Neural progenitor cell (in vitro differentiated cells): ENCODE data around the gene KIF3B. TPM values are rescaled to one million over a fixed set of nuclear protein-coding genes. Genes with fewer than 3 reads are reported as not detected.
A peak's percentile ranks its signal among the peaks of the same experiment; 100 is the strongest.

Experiments
- DNase-seq: peaks from one replicate; pipeline ENCODE4 v3.0.0-alpha.2; 2016; ENCODE audit warnings: low spot score
- H2AFZ ChIP-seq: fragments of 200-600 bp; sonication (generic); replicated peaks from 2 replicates; pipeline ENCODE4 v1.6.1; 2016; ENCODE audit warnings: antibody characterized with exemption
- H3F3A ChIP-seq: fragments of 200-600 bp; sonication (generic); 2 replicates; pipeline ENCODE4 v1.6.1; 2016; ENCODE audit warnings: antibody characterized with exemption, low read depth
- H3K27ac ChIP-seq: fragments of 200-600 bp; sonication (generic); 2 replicates; pipeline ENCODE4 v1.5.1; 2016; ENCODE audit warnings: mild to moderate bottlenecking
- H3K27me3 ChIP-seq: fragments of 200-600 bp; sonication (generic); 2 replicates; pipeline ENCODE4 v1.6.1; 2016; ENCODE audit warnings: mild to moderate bottlenecking, moderate library complexity
- H3K36me3 ChIP-seq: fragments of 200-600 bp; sonication (generic); 2 replicates; pipeline ENCODE4 v1.5.1; 2016
- H3K4me1 ChIP-seq: fragments of 200-600 bp; sonication (generic); 2 replicates; pipeline ENCODE4 v1.6.1; 2016; ENCODE audit warnings: mixed run types
- H3K4me2 ChIP-seq: fragments of 200-600 bp; sonication (generic); 2 replicates; pipeline ENCODE4 v1.6.1; 2016
- H3K4me3 ChIP-seq: fragments of 200-600 bp; sonication (generic); 2 replicates; pipeline ENCODE4 v1.5.1; 2016
- H3K79me2 ChIP-seq: fragments of 200-600 bp; sonication (generic); 2 replicates; pipeline ENCODE4 v1.6.1; 2016; ENCODE audit warnings: low read depth
- H3K9ac ChIP-seq: fragments of 200-600 bp; sonication (generic); 2 replicates; pipeline ENCODE4 v1.6.1; 2016
- H3K9me3 ChIP-seq: fragments of 200-600 bp; sonication (generic); 2 replicates; pipeline ENCODE4 v1.5.1; 2016; ENCODE audit warnings: low read depth
- H4K20me1 ChIP-seq: fragments of 200-600 bp; sonication (generic); 2 replicates; pipeline ENCODE4 v1.6.1; 2016; ENCODE audit warnings: low read depth
- H3K27ac Mint-ChIP-seq: 3 replicates; pipeline ENCODE4 v1.8.0; 2021; ENCODE audit warnings: mixed read lengths
- H3K27me3 Mint-ChIP-seq: 2 replicates; pipeline ENCODE4 v1.8.0; 2022; ENCODE audit warnings: low read depth, mild to moderate bottlenecking, inconsistent platforms, moderate library complexity, mixed read lengths; ENCODE audit not compliant: insufficient read depth
- H3K36me3 Mint-ChIP-seq: 3 replicates; pipeline ENCODE4 v1.8.0; 2021; ENCODE audit warnings: mixed read lengths
- H3K4me1 Mint-ChIP-seq: 3 replicates; pipeline ENCODE4 v1.8.0; 2021; ENCODE audit warnings: mixed read lengths
- H3K4me3 Mint-ChIP-seq: 3 replicates; pipeline ENCODE4 v1.8.0; 2021; ENCODE audit warnings: mild to moderate bottlenecking, moderate library complexity, mixed read lengths
- H3K9me3 Mint-ChIP-seq: 3 replicates; pipeline ENCODE4 v1.8.0; 2020; ENCODE audit warnings: mixed read lengths
- EZH2 ChIP-seq: fragments of 200-600 bp; sonication (generic); IDR thresholded peaks from 2 replicates; pipeline ENCODE4 v1.6.1; 2017; ENCODE audit warnings: antibody characterized with exemption, mild to moderate bottlenecking, moderate library complexity
- EZH2phosphoT487 ChIP-seq: fragments of 200-600 bp; sonication (generic); IDR thresholded peaks from 2 replicates; pipeline ENCODE4 v1.6.1; 2017; ENCODE audit warnings: antibody characterized with exemption
- total RNA-seq: library from RNA; depleted of rRNA; stranded (reverse); fragments of >200 nt; gene quantifications from 2 replicates; pipeline ENCODE4 v1.2.3, GENCODE V29; 2015; ENCODE audit warnings: low replicate concordance
- TF ChIP-seq, protein P1 (sequence below): fragments of 200-600 bp; sonication (generic); IDR thresholded peaks from 2 replicates; pipeline ENCODE4 v1.5.1; 2017; ENCODE audit warnings: antibody characterized with exemption, mild to moderate bottlenecking

The KIF3B gene
- total RNA-seq, 1 donor from 2014 or later: 16.8 TPM

DNA sequence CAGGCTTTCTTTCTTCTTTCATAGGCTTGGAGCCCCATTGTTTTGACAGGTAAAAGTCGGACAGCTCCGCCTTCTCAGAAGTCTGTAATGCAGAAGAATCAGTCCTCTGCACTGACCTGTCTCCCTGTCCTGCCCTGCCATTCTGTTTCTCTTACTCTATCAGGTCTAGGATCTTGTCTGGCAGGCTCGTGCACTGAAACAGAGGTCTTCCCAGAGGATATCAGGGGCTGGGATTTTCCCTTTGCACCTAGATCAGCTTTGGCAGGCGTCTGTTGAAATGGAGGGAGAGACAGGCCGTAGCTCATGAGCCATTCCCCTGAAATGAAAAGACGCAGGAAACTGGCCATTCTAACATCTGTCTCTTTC lies 25.0 kb downstream of the KIF3B start:
- Mint-ChIP-seq H3K4me3 (no peak overlapping the region), H3K9me3 (no peaks in the 10 kb centered on the region), H3K27ac (peak overlapping the region; percentile 12), H3K4me1 (peaks cover 6% of the 10 kb centered on the region), H3K36me3 (no peaks in the 10 kb centered on the region), H3K27me3 (no peaks in the 10 kb centered on the region)
- TF ChIP-seq EZH2 (no peak), EZH2phosphoT487 (no peak)
- TF ChIP-seq, protein P1, sequence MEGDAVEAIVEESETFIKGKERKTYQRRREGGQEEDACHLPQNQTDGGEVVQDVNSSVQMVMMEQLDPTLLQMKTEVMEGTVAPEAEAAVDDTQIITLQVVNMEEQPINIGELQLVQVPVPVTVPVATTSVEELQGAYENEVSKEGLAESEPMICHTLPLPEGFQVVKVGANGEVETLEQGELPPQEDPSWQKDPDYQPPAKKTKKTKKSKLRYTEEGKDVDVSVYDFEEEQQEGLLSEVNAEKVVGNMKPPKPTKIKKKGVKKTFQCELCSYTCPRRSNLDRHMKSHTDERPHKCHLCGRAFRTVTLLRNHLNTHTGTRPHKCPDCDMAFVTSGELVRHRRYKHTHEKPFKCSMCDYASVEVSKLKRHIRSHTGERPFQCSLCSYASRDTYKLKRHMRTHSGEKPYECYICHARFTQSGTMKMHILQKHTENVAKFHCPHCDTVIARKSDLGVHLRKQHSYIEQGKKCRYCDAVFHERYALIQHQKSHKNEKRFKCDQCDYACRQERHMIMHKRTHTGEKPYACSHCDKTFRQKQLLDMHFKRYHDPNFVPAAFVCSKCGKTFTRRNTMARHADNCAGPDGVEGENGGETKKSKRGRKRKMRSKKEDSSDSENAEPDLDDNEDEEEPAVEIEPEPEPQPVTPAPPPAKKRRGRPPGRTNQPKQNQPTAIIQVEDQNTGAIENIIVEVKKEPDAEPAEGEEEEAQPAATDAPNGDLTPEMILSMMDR: no peak
- H3K9me3 ChIP-seq: no peaks in the 10 kb centered on the region
- H3K4me2 ChIP-seq: no peak overlapping the region
- no peak overlapping the region for H3K27ac ChIP-seq
- no peaks in the 10 kb centered on the region for H3K27me3 ChIP-seq
- H3K4me1 ChIP-seq: no peaks in the 10 kb centered on the region
- no peaks in the 10 kb centered on the region for H3K36me3 ChIP-seq
- no peak overlapping the region for H2AFZ ChIP-seq
- H3K4me3 ChIP-seq: no peak overlapping the region
- H3K9ac ChIP-seq: no peak overlapping the region
- H4K20me1 ChIP-seq: peaks cover 12% of the 10 kb centered on the region
- DNase-seq: no peak
- peaks cover 37% of the 10 kb centered on the region for H3K79me2 ChIP-seq
- no peaks in the 10 kb centered on the region for H3F3A ChIP-seq

DNA sequence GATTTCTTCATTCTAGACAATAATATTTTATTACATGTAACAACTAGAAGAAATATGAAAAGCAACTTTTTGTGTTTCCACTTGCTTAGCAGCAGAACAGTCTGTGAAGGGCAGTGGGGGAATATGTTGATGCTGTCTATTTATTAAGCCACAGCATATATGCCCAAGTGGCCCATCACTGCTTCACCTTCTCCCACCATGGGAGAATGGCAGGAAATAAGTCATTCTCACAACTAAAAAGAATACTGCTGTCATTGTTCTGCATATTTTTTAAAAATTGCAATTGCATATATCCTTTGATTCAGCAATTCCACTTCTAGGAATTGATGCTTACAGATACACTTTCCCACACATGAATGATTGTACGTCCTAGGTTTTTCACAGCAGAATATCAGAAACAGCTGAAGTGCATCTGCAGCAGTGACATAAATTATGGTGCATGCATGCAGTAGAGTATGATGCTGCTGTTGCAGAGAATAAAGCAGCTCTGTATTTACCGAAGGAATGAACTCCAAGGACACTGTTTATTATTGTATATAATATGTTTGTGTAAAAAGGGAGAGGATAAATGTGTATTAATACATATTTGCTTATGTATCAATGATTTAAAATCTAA lies 26.8 kb downstream of the KIF3B start:
- H3K4me2 ChIP-seq: no peak overlapping the region
- no peak overlapping the region for H3K9ac ChIP-seq
- Mint-ChIP-seq H3K27ac (no peak overlapping the region), H3K4me1 (peaks cover 6% of the 10 kb centered on the region), H3K9me3 (no peaks in the 10 kb centered on the region), H3K4me3 (no peak overlapping the region), H3K36me3 (no peaks in the 10 kb centered on the region), H3K27me3 (no peaks in the 10 kb centered on the region)
- no peak overlapping the region for H3K27ac ChIP-seq
- no peak overlapping the region for H3K4me3 ChIP-seq
- no peaks in the 10 kb centered on the region for H3F3A ChIP-seq
- TF ChIP-seq EZH2phosphoT487 (no peak), EZH2 (no peak)
- TF ChIP-seq, protein P1: no peak
- no peaks in the 10 kb centered on the region for H3K4me1 ChIP-seq
- no peaks in the 10 kb centered on the region for H3K9me3 ChIP-seq
- no peaks in the 10 kb centered on the region for H3K36me3 ChIP-seq
- peaks cover 20% of the 10 kb centered on the region for H3K79me2 ChIP-seq
- no peak overlapping the region for H2AFZ ChIP-seq
- DNase-seq: no peak
- peaks cover 5% of the 10 kb centered on the region for H4K20me1 ChIP-seq
- no peaks in the 10 kb centered on the region for H3K27me3 ChIP-seq

DNA sequence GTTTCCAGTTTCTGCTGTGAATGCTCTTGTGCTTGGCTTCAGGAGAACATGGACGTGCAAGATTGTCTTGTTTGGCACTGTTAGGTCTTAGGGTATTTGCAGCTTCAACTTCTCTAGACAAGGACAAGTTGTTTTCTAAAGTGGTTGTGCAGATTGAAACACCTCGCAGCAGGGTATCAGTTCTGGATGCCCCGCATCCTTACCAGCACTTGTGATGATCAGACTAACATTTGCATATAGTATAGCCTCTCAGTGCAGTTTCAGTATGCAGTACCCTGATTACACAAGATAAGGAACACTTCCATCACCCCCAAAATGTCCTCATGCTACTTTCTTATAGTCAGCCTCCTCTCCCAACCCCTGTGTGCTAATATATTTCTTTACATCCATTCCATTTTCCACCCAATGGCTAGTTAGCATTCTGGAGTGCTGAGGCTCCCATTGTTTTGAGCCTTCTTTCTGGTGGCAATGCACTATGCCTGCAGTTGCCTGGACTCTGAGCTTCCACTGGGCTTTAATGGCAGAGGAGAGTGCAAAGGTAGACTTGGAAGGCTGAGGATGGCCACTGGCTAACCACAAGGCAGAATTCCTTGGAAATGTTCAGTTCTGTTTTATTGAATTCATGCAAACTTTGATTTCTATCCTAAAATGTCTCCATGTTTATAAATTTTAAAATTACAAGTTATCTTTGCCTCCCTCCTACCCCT lies 35.4 kb downstream of the KIF3B start:
- peaks cover 3% of the 10 kb centered on the region for H4K20me1 ChIP-seq
- H3K27ac Mint-ChIP-seq: no peak overlapping the region
- peaks cover 41% of the 10 kb centered on the region for H3K36me3 Mint-ChIP-seq
- no peaks in the 10 kb centered on the region for H3K4me1 Mint-ChIP-seq
- H3K79me2 ChIP-seq: no peaks in the 10 kb centered on the region
- no peak for TF ChIP-seq EZH2
- TF ChIP-seq, protein P1: no peak
- TF ChIP-seq EZH2phosphoT487: no peak
- peaks cover 3% of the 10 kb centered on the region for H3K36me3 ChIP-seq
- H3K27ac ChIP-seq: no peak overlapping the region
- peaks cover 3% of the 10 kb centered on the region for H3K27me3 Mint-ChIP-seq
- H3K27me3 ChIP-seq: no peaks in the 10 kb centered on the region
- no peak overlapping the region for H3K4me3 ChIP-seq
- H3K4me2 ChIP-seq: no peak overlapping the region
- H3F3A ChIP-seq: no peaks in the 10 kb centered on the region
- H3K9ac ChIP-seq: no peak overlapping the region
- H3K4me3 Mint-ChIP-seq: no peak overlapping the region
- no peak overlapping the region for H2AFZ ChIP-seq
- H3K4me1 ChIP-seq: no peaks in the 10 kb centered on the region
- H3K9me3 ChIP-seq: no peaks in the 10 kb centered on the region
- H3K9me3 Mint-ChIP-seq: no peaks in the 10 kb centered on the region
- no peak for DNase-seq
